IPS-15b (cell line): ENCODE measurements around the gene RBM14.
A peak's percentile ranks its signal among the peaks of the same experiment; 100 is the strongest.
"Not testable (repeated sequence)": the region's sequence is repeated elsewhere in the genome, so short reads cannot be mapped to it uniquely, and the experiment has no call there.

ENCODE experiments used
- H3K27me3 ChIP-seq: one replicate; pipeline ENCODE4 v1.6.1; 2013; ENCODE audit warnings: low read length; ENCODE audit not compliant: control insufficient read depth, insufficient read depth
- H3K36me3 ChIP-seq: one replicate; pipeline ENCODE4 v1.6.1; 2013; ENCODE audit warnings: low read length; ENCODE audit not compliant: control insufficient read depth, insufficient read depth
- H3K4me1 ChIP-seq: one replicate; pipeline ENCODE4 v1.6.1; 2013; ENCODE audit warnings: mild to moderate bottlenecking, low read length; ENCODE audit not compliant: control insufficient read depth, insufficient read depth
- H3K4me3 ChIP-seq: one replicate; pipeline ENCODE4 v1.5.1; 2013; ENCODE audit warnings: low read depth, low read length
- H3K9ac ChIP-seq: one replicate; pipeline ENCODE4 v1.6.1; 2013; ENCODE audit warnings: low read depth, mild to moderate bottlenecking, low read length
- H3K9me3 ChIP-seq: one replicate; pipeline ENCODE4 v1.6.1; 2013; ENCODE audit warnings: mild to moderate bottlenecking, low read length; ENCODE audit not compliant: control insufficient read depth, insufficient read depth

RBM14 gene

GRCh38 chr11:66585447-66585846 lies 31.0 kb upstream of the RBM14 start:
- not testable (repeated sequence) for H3K4me3 ChIP-seq, H3K4me1 ChIP-seq, H3K9ac ChIP-seq, H3K9me3 ChIP-seq, H3K36me3 ChIP-seq, H3K27me3 ChIP-seq

GRCh38 chr11:66586136-66586535 lies 30.3 kb upstream of the RBM14 start:
- Histone ChIP-seq H3K9ac (no peak overlapping the region), H3K36me3 (no peaks in the 10 kb centered on the region), H3K27me3 (no peaks in the 10 kb centered on the region), H3K4me1 (no peaks in the 10 kb centered on the region), H3K9me3 (no peaks in the 10 kb centered on the region), H3K4me3 (no peak overlapping the region)

GRCh38 chr11:66589315-66589714 lies 27.1 kb upstream of the RBM14 start:
- not testable (repeated sequence) for H3K4me1 ChIP-seq, H3K27me3 ChIP-seq, H3K36me3 ChIP-seq, H3K9ac ChIP-seq, H3K4me3 ChIP-seq, H3K9me3 ChIP-seq

DNA sequence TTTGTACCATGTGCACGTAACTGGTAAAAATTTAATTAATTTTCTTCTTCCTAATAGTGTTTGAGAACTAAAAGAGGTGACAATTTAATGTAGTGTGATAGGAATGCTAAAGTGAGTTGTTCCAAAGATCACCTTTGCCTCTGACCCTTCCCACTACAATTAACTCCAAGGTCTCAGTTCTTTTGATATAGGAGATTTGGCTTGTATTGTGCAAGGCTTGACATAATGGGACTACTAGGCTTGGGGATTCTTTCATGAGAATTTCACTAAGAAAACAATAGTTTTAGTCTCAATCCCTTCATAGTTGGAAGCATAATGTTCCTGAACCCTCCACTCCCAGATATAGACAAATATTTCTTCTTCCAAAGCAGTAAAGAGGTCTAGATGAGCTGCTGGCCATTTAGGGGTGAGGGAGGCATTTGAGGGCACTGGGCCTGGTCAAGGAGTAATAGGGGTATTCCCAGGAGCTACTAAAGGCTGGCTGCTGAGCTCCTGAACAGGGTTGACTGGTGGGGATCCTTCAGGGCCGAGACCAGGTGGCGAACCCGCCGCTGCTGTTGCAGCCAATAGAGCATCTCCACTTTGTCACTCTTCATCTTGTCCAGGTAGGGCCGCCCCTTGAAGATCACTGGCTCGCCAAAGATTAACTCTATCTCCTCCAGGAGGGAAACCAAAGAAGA lies 26.3 kb upstream of the RBM14 start:
- Histone ChIP-seq H3K9ac (no peak overlapping the region), H3K9me3 (no peaks in the 10 kb centered on the region), H3K36me3 (no peaks in the 10 kb centered on the region), H3K4me1 (no peaks in the 10 kb centered on the region), H3K4me3 (no peak overlapping the region), H3K27me3 (no peaks in the 10 kb centered on the region)

DNA sequence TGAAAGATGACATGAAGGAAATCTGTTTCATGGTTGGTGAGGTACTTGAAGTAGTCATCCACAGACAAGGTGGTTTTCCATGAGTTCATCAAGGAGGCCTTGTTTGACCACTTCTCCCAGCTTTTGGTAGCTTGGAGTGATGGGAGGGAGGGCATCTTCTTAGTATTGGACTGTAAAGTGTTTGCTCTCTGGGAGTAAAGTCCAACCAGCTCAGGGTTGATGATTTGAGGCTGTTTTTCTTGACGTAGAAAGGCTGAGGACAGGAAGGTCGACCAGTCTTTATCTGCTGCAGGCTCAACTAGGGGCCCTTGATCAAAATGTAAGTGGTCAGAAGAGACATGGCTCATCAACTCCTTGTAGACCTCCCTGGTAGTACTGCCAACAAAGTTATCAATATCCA lies 25.3 kb upstream of the RBM14 start:
- no peak overlapping the region for H3K9ac ChIP-seq
- H3K36me3 ChIP-seq, result no peaks in the 10 kb centered on the region
- H3K27me3 ChIP-seq, result no peaks in the 10 kb centered on the region
- no peak overlapping the region for H3K4me3 ChIP-seq
- H3K4me1 ChIP-seq, result no peaks in the 10 kb centered on the region
- H3K9me3 ChIP-seq, result no peaks in the 10 kb centered on the region

DNA sequence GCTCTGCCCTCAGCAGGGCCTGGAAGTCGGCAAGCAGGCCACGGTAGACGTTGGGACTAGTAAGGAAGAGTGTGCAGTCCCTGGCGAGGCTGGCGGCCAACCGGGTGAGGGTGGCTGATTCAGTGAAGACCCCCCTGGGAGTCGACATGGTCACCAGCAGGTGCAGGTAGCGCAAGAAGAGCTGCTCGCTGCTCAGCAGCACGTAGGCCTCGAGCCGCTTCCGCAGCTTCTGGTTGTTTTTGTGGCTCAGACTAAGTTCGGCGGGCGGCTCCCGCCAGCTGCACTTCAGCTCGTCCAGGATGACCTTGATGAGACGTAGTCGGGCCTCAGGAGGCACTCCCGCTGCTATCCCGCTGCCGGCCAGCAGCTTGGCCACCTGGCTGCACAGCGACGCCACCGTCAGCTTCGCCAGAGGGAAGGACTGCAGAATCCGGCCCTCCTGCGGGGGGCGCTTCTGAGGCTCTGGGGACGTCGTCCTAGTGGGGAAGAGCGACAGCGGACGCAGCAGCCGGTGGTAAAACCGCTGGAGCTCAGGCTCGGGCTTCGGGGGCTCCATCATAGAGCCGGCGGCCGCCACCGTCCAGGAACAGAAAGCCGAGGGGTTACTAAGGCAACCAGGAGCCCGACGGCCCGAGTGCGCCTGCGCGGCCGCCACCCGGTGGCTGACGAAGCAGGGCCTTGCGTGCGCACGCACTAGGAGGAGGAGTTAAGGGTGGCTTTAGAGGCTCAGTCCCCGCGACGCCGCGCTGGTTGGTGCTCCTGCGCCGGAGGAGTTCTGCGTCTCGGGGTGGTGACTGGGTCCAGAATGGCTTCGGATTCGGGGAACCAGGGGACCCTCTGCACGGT lies 23.8 kb upstream of the RBM14 start, which contains the start of the genes CCDC87 and CCS:
Gene CCDC87 (minus strand): TSS at position 607 of the 846 bp plus-strand sequence. CDS start 48 bp downstream, at position 559.
Gene CCS (plus strand): TSS at position 729 of the 846 bp plus-strand sequence. CDS start 77 bp downstream, at position 806.
- H3K4me1 ChIP-seq, result no peaks in the 10 kb centered on the region
- H3K9me3 ChIP-seq, result no peaks in the 10 kb centered on the region
- H3K36me3 ChIP-seq, result no peaks in the 10 kb centered on the region
- H3K27me3 ChIP-seq, result no peaks in the 10 kb centered on the region
- H3K9ac ChIP-seq, result peak within 1 kb of the TSS; percentile 89
- H3K4me3 ChIP-seq, result peak within 1 kb of the TSS; percentile 99

- H3K4me1 ChIP-seq, result no peaks in the 10 kb centered on the region
- peak overlapping the region; percentile 89 for H3K9ac ChIP-seq
These were observed 23.2 kb upstream of the RBM14 start for GRCh38 chr11:66593303-66593635.

GRCh38 chr11:66593650-66594049 lies 22.8 kb upstream of the RBM14 start:
- H3K9ac ChIP-seq, result peak overlapping the region; percentile 60
- H3K4me3 ChIP-seq, result peak overlapping the region; percentile 99
- no peaks in the 10 kb centered on the region for H3K9me3 ChIP-seq
- no peaks in the 10 kb centered on the region for H3K36me3 ChIP-seq
- H3K4me1 ChIP-seq, result no peaks in the 10 kb centered on the region
- no peaks in the 10 kb centered on the region for H3K27me3 ChIP-seq

More at GRCh38 chr11:66593303-66593635, 23.2 kb upstream of the RBM14 start:
- Histone ChIP-seq H3K4me3 (peak overlapping the region; percentile 99), H3K36me3 (no peaks in the 10 kb centered on the region), H3K9me3 (no peaks in the 10 kb centered on the region), H3K27me3 (no peaks in the 10 kb centered on the region)

- no peaks in the 10 kb centered on the region for H3K9me3 ChIP-seq
- no peak overlapping the region for H3K9ac ChIP-seq
- H3K4me3 ChIP-seq, result no peak overlapping the region
- peaks cover 9% of the 10 kb centered on the region for H3K36me3 ChIP-seq
- H3K27me3 ChIP-seq, result no peaks in the 10 kb centered on the region
- H3K4me1 ChIP-seq, result no peaks in the 10 kb centered on the region
These were observed 21.1 kb upstream of the RBM14 start for GRCh38 chr11:66595245-66595904.

GRCh38 chr11:66598993-66599392 lies 17.4 kb upstream of the RBM14 start:
- Histone ChIP-seq H3K36me3 (peaks cover 19% of the 10 kb centered on the region), H3K9me3 (no peaks in the 10 kb centered on the region), H3K9ac (no peak overlapping the region), H3K27me3 (no peaks in the 10 kb centered on the region), H3K4me1 (no peaks in the 10 kb centered on the region), H3K4me3 (no peak overlapping the region)

DNA sequence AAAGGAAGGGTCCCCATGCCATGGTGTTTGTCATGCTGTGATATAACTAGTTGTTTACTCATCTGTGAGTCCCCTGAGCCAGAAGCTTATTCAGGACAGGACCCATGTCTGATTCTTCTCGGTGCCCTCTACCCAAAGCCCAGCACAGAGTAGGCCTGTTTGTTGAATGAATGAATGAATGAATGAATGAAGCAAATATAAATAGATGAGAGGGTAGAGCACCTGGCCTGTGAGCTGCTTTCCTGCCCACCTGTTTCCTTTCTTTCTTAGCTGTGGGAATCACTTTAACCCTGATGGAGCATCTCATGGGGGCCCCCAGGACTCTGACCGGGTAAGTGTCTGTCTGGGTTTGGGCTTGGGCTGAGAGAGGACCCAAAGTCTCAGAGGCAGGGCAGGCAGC lies 16.2 kb upstream of the RBM14 start:
- no peaks in the 10 kb centered on the region for H3K4me1 ChIP-seq
- no peaks in the 10 kb centered on the region for H3K27me3 ChIP-seq
- H3K4me3 ChIP-seq, result no peak overlapping the region
- peaks cover 23% of the 10 kb centered on the region for H3K36me3 ChIP-seq
- no peaks in the 10 kb centered on the region for H3K9me3 ChIP-seq
- H3K9ac ChIP-seq, result no peak overlapping the region
